Endothelial cell of umbilical vein (primary cell): ENCODE measurements around the gene ADD2. TPM values are rescaled to one million over a fixed set of nuclear protein-coding genes. Genes with fewer than 3 reads are reported as not detected.

Source experiments
- BruUV-seq: library from RNA; stranded (reverse); fragments of 400-500 nt; replicated peaks from 2 replicates; lab custom pipeline; 2021; lab: Mats Ljungman, UMichigan
- CTCF ChIA-PET: fragments of 300-600, 350-600 bp; sonication (Branson Sonifier 250); formaldehyde crosslinking; loops from one replicate; lab custom pipeline; 2021; ENCODE audit warnings: antibody characterized with exemption, inconsistent platforms; lab: Charles Lee
- POLR2A ChIA-PET: fragments of 300-600, 350-600 bp; sonication (Branson Sonifier 250); formaldehyde crosslinking; loops from one replicate; lab custom pipeline; 2021; ENCODE audit warnings: antibody characterized with exemption, inconsistent platforms; lab: Charles Lee
- DNase-seq: peaks from one replicate; pipeline ENCODE4 v3.0.0-alpha.2; 2011; ENCODE audit warnings: low read depth, low spot score
- FAIRE-seq: peaks from 2 replicates; lab custom pipeline; 2011; peaks lifted over from hg19 to GRCh38; lab: Jason Lieb, UNC
- H2AFZ ChIP-seq: 2 replicates; pipeline ENCODE4 v1.6.0; 2012; ENCODE audit warnings: low read depth, low read length, control low read depth, inconsistent platforms
- H3K27ac ChIP-seq: 2 replicates; pipeline ENCODE4 v1.5.1; 2011; ENCODE audit warnings: low read depth, mild to moderate bottlenecking, control low read depth, low read length, moderate library complexity; ENCODE audit not compliant: insufficient read depth
- H3K27me3 ChIP-seq, 2 experiments: 2 replicates each; pipeline versions ENCODE4 v1.6.0 to v1.6.1; 2011; ENCODE audit warnings: low read length in 2 of 2, mixed read lengths in 1 of 2; ENCODE audit not compliant: control insufficient read depth in 2 of 2, insufficient read depth in 2 of 2
- H3K36me3 ChIP-seq, 2 experiments: 2 replicates in 1 of 2; 3 replicates in 1 of 2; pipeline ENCODE4 v1.5.1; 2011; ENCODE audit warnings: low read length in 2 of 2, mild to moderate bottlenecking in 1 of 2, moderate library complexity in 1 of 2; ENCODE audit not compliant: control insufficient read depth in 2 of 2, insufficient read depth in 2 of 2; ENCODE audit errors: extremely low read depth in 1 of 2
- H3K4me1 ChIP-seq: 3 replicates; pipeline ENCODE4 v1.5.1; 2011; ENCODE audit warnings: mild to moderate bottlenecking, low read length; ENCODE audit not compliant: control insufficient read depth, insufficient read depth; ENCODE audit errors: extremely low read depth
- H3K4me2 ChIP-seq: 2 replicates; pipeline ENCODE4 v1.6.1; 2011; ENCODE audit warnings: low read length, control low read depth, mixed read lengths; ENCODE audit not compliant: insufficient read depth
- H3K4me3 ChIP-seq, 3 experiments: fragments of 200-600 bp in 1 of 3; sonication (generic), shearing (Covaris generic) in 1 of 3; replicated peaks in 1 of 3; 2 replicates each; pipeline ENCODE4 v1.5.1; 2011 to 2016; ENCODE audit warnings: control low read depth in 3 of 3, low read length in 3 of 3, mild to moderate bottlenecking in 2 of 3, inconsistent platforms in 1 of 3, low read depth in 1 of 3, moderate library complexity in 1 of 3; ENCODE audit not compliant: insufficient read depth in 1 of 3
- H3K79me2 ChIP-seq: 2 replicates; pipeline ENCODE4 v1.6.0; 2012; ENCODE audit warnings: low read length, inconsistent platforms; ENCODE audit not compliant: control insufficient read depth, insufficient read depth
- H3K9ac ChIP-seq: replicated peaks from 2 replicates; pipeline ENCODE3; 2011; ENCODE audit warnings: low read length, control low read depth; ENCODE audit not compliant: insufficient read depth; ENCODE audit errors: extremely low read depth
- H3K9me1 ChIP-seq: replicated peaks from 3 replicates; pipeline ENCODE4 v1.6.0; 2011; ENCODE audit warnings: mild to moderate bottlenecking, low read length; ENCODE audit not compliant: control insufficient read depth, insufficient read depth; ENCODE audit errors: extremely low read depth
- H3K9me3 ChIP-seq: replicated peaks from 2 replicates; pipeline ENCODE4 v1.5.1; 2012; ENCODE audit warnings: low read length, inconsistent platforms; ENCODE audit not compliant: control insufficient read depth, insufficient read depth
- H4K20me1 ChIP-seq: replicated peaks from 2 replicates; pipeline ENCODE3; 2011; ENCODE audit warnings: mild to moderate bottlenecking, low read length; ENCODE audit not compliant: control insufficient read depth, insufficient read depth; ENCODE audit errors: extremely low read depth
- EZH2 ChIP-seq: IDR thresholded peaks from 2 replicates; pipeline ENCODE4 v1.6.1; 2012; ENCODE audit warnings: borderline replicate concordance, low read depth, mild to moderate bottlenecking, moderate library complexity, low read length, inconsistent platforms; ENCODE audit not compliant: severe bottlenecking
- FOS ChIP-seq: IDR thresholded peaks from 2 replicates; pipeline ENCODE4 v1.6.1; 2011; ENCODE audit warnings: mild to moderate bottlenecking, low read length, moderate library complexity, borderline replicate concordance; ENCODE audit not compliant: insufficient read depth
- GATA2 ChIP-seq: IDR thresholded peaks from 2 replicates; pipeline ENCODE4 v1.7.0; 2011; ENCODE audit warnings: low read depth, mild to moderate bottlenecking, moderate library complexity, mixed read lengths, low read length; ENCODE audit not compliant: insufficient read length, insufficient read depth
- JUN ChIP-seq: IDR thresholded peaks from 2 replicates; pipeline ENCODE4 v1.6.1; 2011; ENCODE audit warnings: borderline replicate concordance, low read depth; ENCODE audit not compliant: insufficient read length, insufficient read depth
- MYC ChIP-seq: IDR thresholded peaks from one replicate; pipeline ENCODE4 v1.6.1; 2011; ENCODE audit warnings: mild to moderate bottlenecking, low read depth, low read length
- POLR2A ChIP-seq: IDR thresholded peaks from 2 replicates; pipeline ENCODE4 v1.6.1; 2012; ENCODE audit warnings: low read depth, mild to moderate bottlenecking, control low read depth, low read length
- POLR2AphosphoS5 ChIP-seq: IDR thresholded peaks from 2 replicates; pipeline ENCODE4 v1.6.1; 2012; ENCODE audit warnings: low read depth, mild to moderate bottlenecking, control low read depth, low read length, moderate library complexity; ENCODE audit not compliant: insufficient read depth
- dilution Hi-C: fragments of 300-500 bp; cut with MboI; formaldehyde crosslinking; loops from one replicate; pipeline ENCODE4 v1.15.0; 2019; ENCODE audit warnings: low sequenced_read_pairs; ENCODE audit not compliant: extremely low pct_ligation_motif_present
- intact Hi-C: fragments of 100-400 bp; cut with micrococcal nuclease; formaldehyde crosslinking; loops from one replicate; pipeline ENCODE4 v1.10.0; 2022
- polyA plus RNA-seq, 4 experiments: library from polyadenylated mRNA; depleted of rRNA in 3 of 4; stranded (reverse) in 3 of 4; unstranded in 1 of 4; fragments of >200 nt; gene quantifications; 2 replicates each; pipeline versions ENCODE4 v1.2.1 to v1.2.3, GENCODE V29; 2011 to 2012; ENCODE audit warnings: missing spikeins in 1 of 4
- total RNA-seq: library from RNA; stranded (reverse); gene quantifications from 2 replicates; pipeline ENCODE4 v1.2.3, GENCODE V29; 2021
- TF ChIP-seq, protein P1 (sequence below): IDR thresholded peaks from 2 replicates; pipeline ENCODE4 v1.6.1; 2011; ENCODE audit not compliant: insufficient read depth, insufficient read length
- TF ChIP-seq, protein P2 (sequence below), 2 donors: IDR thresholded peaks; 1 replicate in 1 of 2; 2 replicates in 1 of 2; pipeline ENCODE4 v1.5.1; 2011; ENCODE audit warnings: low read length in 2 of 2, mild to moderate bottlenecking in 2 of 2, moderate library complexity in 2 of 2, control low read depth in 1 of 2, inconsistent platforms in 1 of 2, low read depth in 1 of 2; ENCODE audit not compliant: insufficient read depth in 1 of 2; ENCODE audit errors: extremely low read depth in 1 of 2

Gene ADD2
- total and polyA plus RNA-seq, 2 donors (not counting 3 experiments of a cell fraction or from before 2014, with no cell fraction given) = 0.17 TPM; not detected in 1

DNA sequence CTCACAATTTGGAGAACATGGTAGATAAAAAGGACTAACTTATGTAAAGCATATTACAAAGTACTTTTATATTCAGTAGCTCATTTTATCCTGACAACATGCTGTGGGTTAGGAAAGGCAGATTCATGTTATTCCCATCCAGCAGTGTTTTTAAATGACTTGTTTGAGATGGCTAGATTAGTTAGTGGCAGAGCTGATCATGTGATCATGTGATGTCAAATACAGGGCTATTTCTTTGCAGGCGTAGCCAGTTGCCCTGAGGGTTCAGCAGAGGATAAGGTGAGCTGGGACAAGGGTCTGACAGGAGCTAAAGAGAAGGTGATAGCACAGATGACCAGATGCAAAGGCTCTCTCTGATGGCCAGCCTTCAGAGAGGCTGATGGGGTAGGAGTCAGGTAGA lies 97.8 kb downstream of the ADD2 start:
- Histone ChIP-seq H3K36me3 (no peaks in the 10 kb centered on the region), H3K4me2 (no peak overlapping the region), H3K27ac (no peak overlapping the region), H2AFZ (no peak overlapping the region), H4K20me1 (no peaks in the 10 kb centered on the region), H3K27me3 (no peaks in the 10 kb centered on the region), H3K79me2 (no peaks in the 10 kb centered on the region), H3K9ac (no peak overlapping the region), H3K9me3 (no peaks in the 10 kb centered on the region), H3K4me1 (no peaks in the 10 kb centered on the region), H3K9me1 (no peaks in the 10 kb centered on the region), H3K4me3 (no peak overlapping the region)
- dilution Hi-C loops (no loop called here), intact Hi-C loops (no loop called here)
- TF ChIP-seq POLR2AphosphoS5 = no peak
- no peak for TF ChIP-seq JUN
- TF ChIP-seq, protein P1, sequence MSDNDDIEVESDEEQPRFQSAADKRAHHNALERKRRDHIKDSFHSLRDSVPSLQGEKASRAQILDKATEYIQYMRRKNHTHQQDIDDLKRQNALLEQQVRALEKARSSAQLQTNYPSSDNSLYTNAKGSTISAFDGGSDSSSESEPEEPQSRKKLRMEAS = no peak
- no peak for TF ChIP-seq POLR2A
- TF ChIP-seq GATA2 = no peak
- TF ChIP-seq, protein P2, sequence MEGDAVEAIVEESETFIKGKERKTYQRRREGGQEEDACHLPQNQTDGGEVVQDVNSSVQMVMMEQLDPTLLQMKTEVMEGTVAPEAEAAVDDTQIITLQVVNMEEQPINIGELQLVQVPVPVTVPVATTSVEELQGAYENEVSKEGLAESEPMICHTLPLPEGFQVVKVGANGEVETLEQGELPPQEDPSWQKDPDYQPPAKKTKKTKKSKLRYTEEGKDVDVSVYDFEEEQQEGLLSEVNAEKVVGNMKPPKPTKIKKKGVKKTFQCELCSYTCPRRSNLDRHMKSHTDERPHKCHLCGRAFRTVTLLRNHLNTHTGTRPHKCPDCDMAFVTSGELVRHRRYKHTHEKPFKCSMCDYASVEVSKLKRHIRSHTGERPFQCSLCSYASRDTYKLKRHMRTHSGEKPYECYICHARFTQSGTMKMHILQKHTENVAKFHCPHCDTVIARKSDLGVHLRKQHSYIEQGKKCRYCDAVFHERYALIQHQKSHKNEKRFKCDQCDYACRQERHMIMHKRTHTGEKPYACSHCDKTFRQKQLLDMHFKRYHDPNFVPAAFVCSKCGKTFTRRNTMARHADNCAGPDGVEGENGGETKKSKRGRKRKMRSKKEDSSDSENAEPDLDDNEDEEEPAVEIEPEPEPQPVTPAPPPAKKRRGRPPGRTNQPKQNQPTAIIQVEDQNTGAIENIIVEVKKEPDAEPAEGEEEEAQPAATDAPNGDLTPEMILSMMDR (IDR thresholded peaks at IDR 0.05; ENCODE audit: extremely low read depth in 1 of 2, insufficient read depth in 1 of 2, low read depth in 1 of 2, low read length in 2 of 2) = no peak
- TF ChIP-seq EZH2 = no peak
- TF ChIP-seq FOS = no peak
- no peak for TF ChIP-seq MYC
- ChIA-PET CTCF (interaction anchor here (1.0 kb wide), 1 partner anchor 366 kb away, joined by 3 read pairs; no protein-coding TSS in a partner anchor), POLR2A (no interaction called here)
- DNase-seq = no peak
- FAIRE-seq = no peak
- no TSS peak for BruUV-seq
